ENCODE data around the gene SLC33A1. TPM values are rescaled to one million over a fixed set of nuclear protein-coding genes. Genes with fewer than 3 reads are reported as not detected.
"Not testable (repeated sequence)": the region's sequence is repeated elsewhere in the genome, so short reads cannot be mapped to it uniquely, and the experiment has no call there.

Gene SLC33A1
- total RNA-seq, 3 donors from 2014 or later = 23.0 to 37.3 (median 33.8) TPM

- DNase-seq (ENCODE audit: low spot score in 2 of 2) = no peak
- no peaks in the 10 kb centered on the region for H3K4me1 ChIP-seq
- no peak overlapping the region for H3K4me3 ChIP-seq
- no peaks in the 10 kb centered on the region for H3K27me3 ChIP-seq
- TF ChIP-seq POLR2AphosphoS5 (IDR thresholded peaks at IDR 0.05) = no peak
- no peak for TF ChIP-seq CTCF (IDR thresholded peaks at IDR 0.05)
- TF ChIP-seq POLR2A (IDR thresholded peaks at IDR 0.05) = no peak
- H3K27ac ChIP-seq = no peak overlapping the region
- no peaks in the 10 kb centered on the region for H3K36me3 ChIP-seq
- intact Hi-C loops (cut with DNase I; ENCODE audit: low total_unique reads) = no loop called here
- no peaks in the 10 kb centered on the region for H3K9me3 ChIP-seq
These were observed 10.7 kb downstream of the SLC33A1 start for GRCh38 chr3:155843569-155843968.

- H3K36me3 ChIP-seq = no peaks in the 10 kb centered on the region
- H3K27me3 ChIP-seq = no peaks in the 10 kb centered on the region
- no peak overlapping the region for H3K4me3 ChIP-seq
- DNase-seq (ENCODE audit: low spot score in 2 of 2) = no peak
- no peak for TF ChIP-seq POLR2AphosphoS5 (IDR thresholded peaks at IDR 0.05)
- TF ChIP-seq CTCF (IDR thresholded peaks at IDR 0.05) = no peak
- no peak for TF ChIP-seq POLR2A (IDR thresholded peaks at IDR 0.05)
- H3K27ac ChIP-seq = no peak overlapping the region
- no peaks in the 10 kb centered on the region for H3K9me3 ChIP-seq
- no peaks in the 10 kb centered on the region for H3K4me1 ChIP-seq
- intact Hi-C loops (cut with DNase I; ENCODE audit: low total_unique reads) = no loop called here
These were observed 18.7 kb downstream of the SLC33A1 start for GRCh38 chr3:155835341-155836071.

- H3K27ac ChIP-seq; DNase-seq (ENCODE audit: low spot score in 2 of 2); H3K36me3 ChIP-seq; H3K27me3 ChIP-seq; H3K4me1 ChIP-seq; H3K9me3 ChIP-seq; intact Hi-C loops (cut with DNase I; ENCODE audit: low total_unique reads); H3K4me3 ChIP-seq: not testable (repeated sequence)
These were observed 25.6 kb downstream of the SLC33A1 start for GRCh38 chr3:155828490-155829098.

- no peak for TF ChIP-seq POLR2AphosphoS5 (IDR thresholded peaks at IDR 0.05)
- no peak for TF ChIP-seq CTCF (IDR thresholded peaks at IDR 0.05)
- TF ChIP-seq POLR2A (IDR thresholded peaks at IDR 0.05) = no peak
- intact Hi-C loops (cut with DNase I; ENCODE audit: low total_unique reads) = no loop called here
- H3K36me3 ChIP-seq = no peaks in the 10 kb centered on the region
- no peak for DNase-seq (ENCODE audit: low spot score in 2 of 2)
- H3K27ac ChIP-seq = no peak overlapping the region
- no peak overlapping the region for H3K4me3 ChIP-seq
- no peaks in the 10 kb centered on the region for H3K4me1 ChIP-seq
- no peaks in the 10 kb centered on the region for H3K27me3 ChIP-seq
- no peaks in the 10 kb centered on the region for H3K9me3 ChIP-seq
These were observed 39.1 kb downstream of the SLC33A1 start for GRCh38 chr3:155815030-155815545.

- H3K27me3 ChIP-seq; H3K4me3 ChIP-seq; H3K27ac ChIP-seq; intact Hi-C loops (cut with DNase I; ENCODE audit: low total_unique reads); H3K36me3 ChIP-seq; H3K4me1 ChIP-seq; H3K9me3 ChIP-seq; DNase-seq (ENCODE audit: low spot score in 2 of 2): not testable (repeated sequence)
These were observed 41.0 kb downstream of the SLC33A1 start for GRCh38 chr3:155813224-155813623.

- Histone ChIP-seq H3K4me1 (no peaks in the 10 kb centered on the region), H3K4me3 (no peak overlapping the region), H3K36me3 (no peaks in the 10 kb centered on the region), H3K27ac (no peak overlapping the region), H3K27me3 (no peaks in the 10 kb centered on the region), H3K9me3 (no peaks in the 10 kb centered on the region)
- intact Hi-C loops (cut with DNase I; ENCODE audit: low total_unique reads) = no loop called here
- TF ChIP-seq POLR2AphosphoS5 (IDR thresholded peaks at IDR 0.05) (no peak), CTCF (IDR thresholded peaks at IDR 0.05) (no peak), POLR2A (IDR thresholded peaks at IDR 0.05) (no peak)
- no peak for DNase-seq (ENCODE audit: low spot score in 2 of 2)
These were observed 45.0 kb downstream of the SLC33A1 start for GRCh38 chr3:155809181-155809580.
